Measurements from ENCODE around the gene MAPRE3. TPM values are rescaled to one million over a fixed set of nuclear protein-coding genes. Genes with fewer than 3 reads are reported as not detected.

The MAPRE3 gene
- total RNA-seq, 1 experiment from 2014 or later = 0.57 TPM

Other genes starting within 250 kb of the MAPRE3 start
- gene SLC35F6, start 206.4 kb upstream of the MAPRE3 start, total RNA-seq (2014; rRNA removed; shearing (Covaris generic)) = 37.8 and 40.6 TPM in 2 replicates
- 50.2 and 52.9 TPM in 2 replicates for gene CENPA, start 184.6 kb upstream of the MAPRE3 start, total RNA-seq (2014; rRNA removed; shearing (Covaris generic))
- 1.2 TPM in 2 replicates for gene DPYSL5, start 122.5 kb upstream of the MAPRE3 start, total RNA-seq (2014; rRNA removed; shearing (Covaris generic))
- gene TMEM214, start 62.3 kb downstream of the MAPRE3 start, total RNA-seq (2014; rRNA removed; shearing (Covaris generic)) = 38.0 and 45.2 TPM in 2 replicates
- 71.4 and 72.4 TPM in 2 replicates for gene AGBL5, start 81.0 kb downstream of the MAPRE3 start, total RNA-seq (2014; rRNA removed; shearing (Covaris generic))
- 349 and 357 TPM in 2 replicates for gene OST4, start 101.0 kb downstream of the MAPRE3 start, total RNA-seq (2014; rRNA removed; shearing (Covaris generic))
- 80.5 and 87.7 TPM in 2 replicates for gene EMILIN1, start 108.0 kb downstream of the MAPRE3 start, total RNA-seq (2014; rRNA removed; shearing (Covaris generic))
- gene KHK, start 116.1 kb downstream of the MAPRE3 start, total RNA-seq (2014; rRNA removed; shearing (Covaris generic)) = 0.30 and 0.63 TPM in 2 replicates
- 0.08 TPM in 1 of 2 replicates, not detected in the other for gene CGREF1, start 148.5 kb downstream of the MAPRE3 start, total RNA-seq (2014; rRNA removed; shearing (Covaris generic))
- gene ABHD1, start 153.2 kb downstream of the MAPRE3 start, total RNA-seq (2014; rRNA removed; shearing (Covaris generic)) = not detected in 2 replicates
- gene PREB, start 164.0 kb downstream of the MAPRE3 start, total RNA-seq (2014; rRNA removed; shearing (Covaris generic)) = 62.3 and 64.8 TPM in 2 replicates
- gene PRR30, start 168.8 kb downstream of the MAPRE3 start, total RNA-seq (2014; rRNA removed; shearing (Covaris generic)) = not detected in 2 replicates
- gene TCF23, start 178.4 kb downstream of the MAPRE3 start, total RNA-seq (2014; rRNA removed; shearing (Covaris generic)) = not detected in 2 replicates
- 172 and 182 TPM in 2 replicates for gene ATRAID, start 241.4 kb downstream of the MAPRE3 start, total RNA-seq (2014; rRNA removed; shearing (Covaris generic))
- 74.3 and 95.9 TPM in 2 replicates for gene SLC5A6, start 241.6 kb downstream of the MAPRE3 start, total RNA-seq (2014; rRNA removed; shearing (Covaris generic))
- gene CAD, start 246.7 kb downstream of the MAPRE3 start, total RNA-seq (2014; rRNA removed; shearing (Covaris generic)) = 57.8 and 61.4 TPM in 2 replicates

Measured in SJCRH30 (cell line).